Measurements from ENCODE around the gene MACO1.

DNA sequence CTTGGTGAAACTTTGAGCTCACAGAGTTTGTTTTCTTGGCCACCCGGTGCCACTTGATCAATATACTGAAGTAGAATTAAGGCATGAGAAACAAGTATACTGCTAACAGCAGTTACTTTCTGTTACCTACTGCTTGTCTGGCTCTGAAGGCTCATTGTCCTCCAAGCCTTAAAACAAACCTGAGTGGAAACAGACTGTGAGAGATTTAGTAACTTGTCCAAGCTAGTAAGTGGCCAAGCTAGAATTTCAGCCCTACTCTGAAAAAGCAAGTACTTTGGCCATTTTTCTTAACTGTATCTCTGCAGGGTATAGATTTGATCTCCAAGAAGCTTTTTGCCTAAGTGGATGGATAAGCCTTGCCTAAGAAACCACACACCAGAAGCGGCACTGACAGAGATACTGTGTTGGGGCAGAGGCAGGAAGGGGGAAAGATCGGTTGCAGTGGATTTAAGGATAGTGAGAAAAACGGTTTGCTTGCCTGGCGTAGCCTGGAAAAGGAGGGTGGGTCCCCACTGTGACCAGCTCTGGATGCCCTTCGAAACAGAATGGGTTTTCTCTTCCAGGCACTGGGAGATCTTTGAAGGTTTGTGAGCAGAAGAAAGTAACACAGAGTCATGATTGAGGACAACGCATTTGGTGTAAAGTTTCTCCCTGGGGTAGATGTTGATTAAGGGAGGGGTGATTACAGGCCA, 2.1 kb upstream of the MACO1 start:
- no peak for TF ChIP-seq EZH2 (IDR thresholded peaks at IDR 0.05; ENCODE audit: low read length)
- TF ChIP-seq, protein P1, sequence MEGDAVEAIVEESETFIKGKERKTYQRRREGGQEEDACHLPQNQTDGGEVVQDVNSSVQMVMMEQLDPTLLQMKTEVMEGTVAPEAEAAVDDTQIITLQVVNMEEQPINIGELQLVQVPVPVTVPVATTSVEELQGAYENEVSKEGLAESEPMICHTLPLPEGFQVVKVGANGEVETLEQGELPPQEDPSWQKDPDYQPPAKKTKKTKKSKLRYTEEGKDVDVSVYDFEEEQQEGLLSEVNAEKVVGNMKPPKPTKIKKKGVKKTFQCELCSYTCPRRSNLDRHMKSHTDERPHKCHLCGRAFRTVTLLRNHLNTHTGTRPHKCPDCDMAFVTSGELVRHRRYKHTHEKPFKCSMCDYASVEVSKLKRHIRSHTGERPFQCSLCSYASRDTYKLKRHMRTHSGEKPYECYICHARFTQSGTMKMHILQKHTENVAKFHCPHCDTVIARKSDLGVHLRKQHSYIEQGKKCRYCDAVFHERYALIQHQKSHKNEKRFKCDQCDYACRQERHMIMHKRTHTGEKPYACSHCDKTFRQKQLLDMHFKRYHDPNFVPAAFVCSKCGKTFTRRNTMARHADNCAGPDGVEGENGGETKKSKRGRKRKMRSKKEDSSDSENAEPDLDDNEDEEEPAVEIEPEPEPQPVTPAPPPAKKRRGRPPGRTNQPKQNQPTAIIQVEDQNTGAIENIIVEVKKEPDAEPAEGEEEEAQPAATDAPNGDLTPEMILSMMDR (optimal IDR thresholded peaks at IDR 0.05 in 1 of 3, IDR thresholded peaks at IDR 0.05 in 1 of 3, conservative IDR thresholded peaks at IDR 0.05 in 1 of 3; ENCODE audit: extremely low read depth in 1 of 3, insufficient read depth in 2 of 3, low read length in 3 of 3) = no peak
